ENCODE results near the gene CNTD1. TPM values are rescaled to one million over a fixed set of nuclear protein-coding genes. Genes with fewer than 3 reads are reported as not detected.
A peak's percentile ranks its signal among the peaks of the same experiment; 100 is the strongest.

Gene CNTD1
- total and polyA plus RNA-seq, 2 of the 4 experiments (the other 2 are of a cell fraction) = not detected

DNA sequence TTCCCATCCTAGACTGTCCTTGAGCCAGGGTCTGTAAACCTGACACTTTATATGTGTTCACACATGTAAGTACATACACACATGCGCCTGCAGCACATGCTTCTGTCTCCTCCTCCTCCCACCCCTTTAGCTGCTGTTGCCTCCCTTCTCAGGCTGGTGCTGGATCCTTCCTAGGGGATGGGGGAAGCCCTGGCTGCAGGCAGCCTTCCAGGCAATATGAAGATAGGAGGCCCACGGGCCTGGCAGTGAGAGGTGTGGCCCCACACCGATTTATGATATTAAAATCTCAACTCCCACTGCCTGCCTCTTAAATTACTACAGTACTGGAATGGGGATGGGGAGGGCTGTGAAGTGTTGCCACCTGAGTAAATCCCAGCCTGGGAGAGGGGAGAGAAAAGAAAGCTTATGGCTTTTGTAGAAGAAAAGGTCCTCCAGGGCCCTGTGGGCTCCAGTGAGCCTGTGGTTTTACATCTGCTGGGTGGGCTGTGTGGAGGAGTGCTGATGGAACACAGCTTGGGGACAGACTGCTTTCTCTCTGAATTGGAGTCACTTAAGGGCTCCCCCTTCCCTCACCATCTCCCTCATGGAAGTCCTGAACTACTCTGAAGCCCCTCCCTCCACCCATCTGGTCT lies 19.2 kb upstream of the CNTD1 start:
- Histone ChIP-seq H2AK9ac (replicated peaks; ENCODE audit: low read depth, low read length, poor library complexity) (peak overlapping the region; percentile 79), H3K4me2 (ENCODE audit: low read depth, low read length) (no peak overlapping the region), H4K8ac (ENCODE audit: low read depth in 2 of 2, low read length in 2 of 2) (peak overlapping the region in 1 of 2 experiments; percentile 79; a peak in 1 of 4 replicates), H2BK20ac (ENCODE audit: low read depth, low read length) (no peak overlapping the region), H3K79me1 (ENCODE audit: low read depth in 1 of 2, low read length in 2 of 2) (peaks cover 9 to 62% of the 10 kb centered on the region in 2 experiments), H3K4me1 (ENCODE audit: control insufficient read depth, insufficient read depth, low read length) (peaks cover 27% of the 10 kb centered on the region), H3K9me3 (ENCODE audit: control insufficient read depth, insufficient read depth, low read length) (no peaks in the 10 kb centered on the region), H2BK120ac (ENCODE audit: low read depth, low read length) (no peak overlapping the region), H4K5ac (ENCODE audit: low read depth, low read length) (no peak overlapping the region), H3K14ac (replicated peaks; ENCODE audit: low read depth, low read length) (no peak overlapping the region), H3K23ac (ENCODE audit: low read depth, low read length) (0 out of 2 replicates have a peak overlapping the region, but pooled peaks have one; percentile 36), H3K4ac (ENCODE audit: low read depth, low read length) (peak overlapping the region; percentile 5; the same call in 1 of the 2 replicates), H2AFZ (replicated peaks; ENCODE audit: low read length, poor library complexity) (peak overlapping the region; percentile 89), H3K4me3 (ENCODE audit: insufficient read depth, low read depth, low read length) (no peak overlapping the region), H3K27ac (ENCODE audit: insufficient read depth, low read length) (no peak overlapping the region), H3K18ac (ENCODE audit: low read depth, low read length) (no peak overlapping the region), H2AK5ac (ENCODE audit: low read depth, low read length) (peak overlapping the region; percentile 79; the same call in 1 of the 2 replicates), H4K91ac (ENCODE audit: insufficient read depth, low read depth, low read length) (no peak overlapping the region), H3K27me3 (ENCODE audit: control insufficient read depth, insufficient read depth, low read length) (no peaks in the 10 kb centered on the region), H3K9ac (ENCODE audit: low read depth, low read length) (no peak overlapping the region), H2BK5ac (ENCODE audit: low read depth, low read length, poor library complexity, severe bottlenecking) (no peak overlapping the region), H4K20me1 (ENCODE audit: insufficient read depth, low read length) (no peaks in the 10 kb centered on the region), H3K9me1 (ENCODE audit: insufficient read depth, low read length) (peaks cover 34% of the 10 kb centered on the region), H3K36me3 (ENCODE audit: control insufficient read depth, insufficient read depth, low read length) (peaks cover 27% of the 10 kb centered on the region), H2BK15ac (ENCODE audit: low read depth, low read length) (no peak overlapping the region), H3K56ac (ENCODE audit: extremely low read depth, insufficient read depth, low read length) (no peak overlapping the region)
- TF ChIP-seq CEBPB (IDR thresholded peaks at IDR 0.05; ENCODE audit: low read depth, low read length) (no peak), RCOR1 (IDR thresholded peaks at IDR 0.05; ENCODE audit: insufficient replicate concordance, low read length) (no peak), ELK1 (IDR thresholded peaks at IDR 0.05; ENCODE audit: borderline replicate concordance, low read depth, low read length) (no peak), MXI1 (IDR thresholded peaks at IDR 0.05; ENCODE audit: borderline replicate concordance, low read depth, low read length) (no peak), NFE2L2 (IDR thresholded peaks at IDR 0.05; ENCODE audit: low read depth, low read length) (no peak), CTCF (conservative IDR thresholded peaks at IDR 0.05; ENCODE audit: low read depth, low read length) (no peak), MAZ (IDR thresholded peaks at IDR 0.05; ENCODE audit: borderline replicate concordance, low read depth, low read length) (no peak), MAFK (IDR thresholded peaks at IDR 0.05; ENCODE audit: low read depth, low read length) (no peak), CHD1 (IDR thresholded peaks at IDR 0.05; ENCODE audit: low read depth, low read length) (no peak)
- POLR2A ChIA-PET (ENCODE audit: unreplicated experiment) = no interaction called here
- DNase-seq (no peak), ATAC-seq (ENCODE audit: low read depth) (no peak)
- in situ Hi-C loops (cut with MboI; ENCODE audit: low sequenced_read_pairs) = no loop called here
- no CpG with 5 or more reads among the region's 3 CpGs for WGBS, 2 experiments (ENCODE audit: extremely low coverage in 2 of 2, insufficient read length in 1 of 2)
- CTCF ChIA-PET = no interaction called here
- intact Hi-C loops (cut with micrococcal nuclease) = no loop called here
- dilution Hi-C loops (cut with HindIII; ENCODE audit: low sequenced_read_pairs, unreplicated experiment) = no loop called here
- no TSS peak for BruUV-seq (replicated peaks)
